ENCODE data around the gene GAA. TPM values are rescaled to one million over a fixed set of nuclear protein-coding genes. Genes with fewer than 3 reads are reported as not detected.
A peak's percentile ranks its signal among the peaks of the same experiment; 100 is the strongest.

GAA gene
- total and polyA plus RNA-seq, 2 of the 4 experiments (the other 2 are of a cell fraction) = 2.2 to 14.8 TPM

GRCh38 chr17:80064696-80065095, 36.7 kb upstream of the GAA start:
- peaks cover 16% of the 10 kb centered on the region for H3K4me1 ChIP-seq (ENCODE audit: control insufficient read depth, insufficient read depth, low read length)
- no peak overlapping the region for H3K23ac ChIP-seq (ENCODE audit: low read depth, low read length)
- peak overlapping the region; percentile 66; the same call in 1 of the 2 replicates for H2AK5ac ChIP-seq (ENCODE audit: low read depth, low read length)
- no peaks in the 10 kb centered on the region for H3K27me3 ChIP-seq (ENCODE audit: control insufficient read depth, insufficient read depth, low read length)
- H2BK15ac ChIP-seq (ENCODE audit: low read depth, low read length) = peak overlapping the region; percentile 66; the same call in 1 of the 3 replicates
- in situ Hi-C loops (cut with MboI; ENCODE audit: low sequenced_read_pairs) (no loop called here), intact Hi-C loops (cut with micrococcal nuclease) (no loop called here), dilution Hi-C loops (cut with HindIII; ENCODE audit: low sequenced_read_pairs, unreplicated experiment) (no loop called here)
- no peaks in the 10 kb centered on the region for H3K79me1 ChIP-seq (ENCODE audit: low read depth in 1 of 2, low read length in 2 of 2)
- H3K14ac ChIP-seq (replicated peaks; ENCODE audit: low read depth, low read length) = 0 out of 2 replicates have a peak overlapping the region, but pooled peaks have one; percentile 46
- ChIA-PET POLR2A (ENCODE audit: unreplicated experiment) (no interaction called here), CTCF (no interaction called here)
- no peak overlapping the region for H3K4me2 ChIP-seq (ENCODE audit: low read depth, low read length)
- no peak for TF ChIP-seq FOS (IDR thresholded peaks at IDR 0.05; ENCODE audit: low read depth, low read length)
- TF ChIP-seq SMC3 (IDR thresholded peaks at IDR 0.05; ENCODE audit: low read depth, low read length) = no peak
- no peak for TF ChIP-seq USF2 (IDR thresholded peaks at IDR 0.05; ENCODE audit: low read depth, low read length)
- TF ChIP-seq RAD21 (IDR thresholded peaks at IDR 0.05; ENCODE audit: low read length) = no peak
- no peak for TF ChIP-seq RCOR1 (IDR thresholded peaks at IDR 0.05; ENCODE audit: insufficient replicate concordance, low read length)
- TF ChIP-seq MAZ (IDR thresholded peaks at IDR 0.05; ENCODE audit: borderline replicate concordance, low read depth, low read length) = no peak
- no peak for TF ChIP-seq CTCF (conservative IDR thresholded peaks at IDR 0.05; ENCODE audit: low read depth, low read length)
- TF ChIP-seq MXI1 (IDR thresholded peaks at IDR 0.05; ENCODE audit: borderline replicate concordance, low read depth, low read length) = no peak
- TF ChIP-seq POLR2A (IDR thresholded peaks at IDR 0.05; ENCODE audit: low read depth, low read length) = no peak
- no peak for TF ChIP-seq ELK1 (IDR thresholded peaks at IDR 0.05; ENCODE audit: borderline replicate concordance, low read depth, low read length)
- TF ChIP-seq CHD1 (IDR thresholded peaks at IDR 0.05; ENCODE audit: low read depth, low read length) = no peak
- H2BK20ac ChIP-seq (ENCODE audit: low read depth, low read length) = no peak overlapping the region; the same call in 1 of the 2 replicates
- DNase-seq (no peak), ATAC-seq (ENCODE audit: low read depth) (no peak)
- peak overlapping the region; percentile 64; the same call in 1 of the 2 replicates for H2BK120ac ChIP-seq (ENCODE audit: low read depth, low read length)
- H4K8ac ChIP-seq (ENCODE audit: low read depth in 2 of 2, low read length in 2 of 2) = peak overlapping the region in 1 of 2 experiments; percentile 7; a peak in 2 of 4 replicates
- peak overlapping the region; percentile 15; the same call in 1 of the 2 replicates for H3K4ac ChIP-seq (ENCODE audit: low read depth, low read length)
- H3K9me1 ChIP-seq (ENCODE audit: insufficient read depth, low read length) = peaks cover 15% of the 10 kb centered on the region
- H3K4me3 ChIP-seq (ENCODE audit: insufficient read depth, low read depth, low read length) = no peak overlapping the region
- H3K9ac ChIP-seq (ENCODE audit: low read depth, low read length) = no peak overlapping the region
- peak overlapping the region; percentile 18; the same call in 1 of the 2 replicates for H3K27ac ChIP-seq (ENCODE audit: insufficient read depth, low read length)
- no peak overlapping the region for H3K56ac ChIP-seq (ENCODE audit: extremely low read depth, insufficient read depth, low read length)
- no peaks in the 10 kb centered on the region for H3K36me3 ChIP-seq (ENCODE audit: control insufficient read depth, insufficient read depth, low read length)
- no peak overlapping the region for H4K5ac ChIP-seq (ENCODE audit: low read depth, low read length)
- H2AFZ ChIP-seq (replicated peaks; ENCODE audit: low read length, poor library complexity) = peak overlapping the region; percentile 40
- H3K9me3 ChIP-seq (ENCODE audit: control insufficient read depth, insufficient read depth, low read length) = no peaks in the 10 kb centered on the region
- no peak overlapping the region for H2AK9ac ChIP-seq (replicated peaks; ENCODE audit: low read depth, low read length, poor library complexity)
- peak overlapping the region; percentile 71 for H4K91ac ChIP-seq (ENCODE audit: insufficient read depth, low read depth, low read length)
- WGBS, 2 experiments (ENCODE audit: extremely low coverage in 2 of 2, insufficient read length in 1 of 2) = 60% methylated on average over 3 of the region's 8 CpGs; no CpG with 5 or more reads in 1 of the 2 experiments
- no TSS peak for BruUV-seq (replicated peaks)
- H4K20me1 ChIP-seq (ENCODE audit: insufficient read depth, low read length) = no peaks in the 10 kb centered on the region
- 0 out of 2 replicates have a peak overlapping the region, but pooled peaks have one; percentile 33 for H3K18ac ChIP-seq (ENCODE audit: low read depth, low read length)
- peak overlapping the region; percentile 26 for H2BK5ac ChIP-seq (ENCODE audit: low read depth, low read length, poor library complexity, severe bottlenecking)
